Breast epithelium (tissue), 4 donors: Measurements from ENCODE around the gene ARPC4. TPM values are rescaled to one million over a fixed set of nuclear protein-coding genes. Genes with fewer than 3 reads are reported as not detected.

Experiments used
- DNase-seq, 2 donors: peaks; one replicate each; pipeline ENCODE4 v3.0.0-alpha.2; 2019; ENCODE audit warnings: low spot score in 2 of 2
- H3K27ac ChIP-seq, 2 donors: fragments of 200-600 bp; sonication (generic) in 1 of 2; one replicate each; pipeline ENCODE4 v1.5.1; 2016 to 2019; ENCODE audit warnings: mild to moderate bottlenecking in 1 of 2
- H3K27me3 ChIP-seq, 2 donors: fragments of 200-600 bp; sonication (generic) in 1 of 2; one replicate each; pipeline versions ENCODE4 v1.5.1 to v1.6.0; 2017 to 2019; ENCODE audit warnings: control low read depth in 1 of 2, mild to moderate bottlenecking in 1 of 2
- H3K36me3 ChIP-seq: fragments of 200-600 bp; one replicate; pipeline ENCODE4 v1.5.1; 2019
- H3K4me1 ChIP-seq, 2 donors: fragments of 200-600 bp; sonication (generic); one replicate each; pipeline ENCODE4 v1.5.1; 2016 to 2019; ENCODE audit warnings: control low read depth in 1 of 2
- H3K4me3 ChIP-seq, 3 donors: fragments of 200-600 bp; sonication (generic); 1 replicate in 2 of 3; 2 replicates in 1 of 3; pipeline ENCODE4 v1.5.1; 2016 to 2019; ENCODE audit warnings: mild to moderate bottlenecking in 3 of 3, moderate library complexity in 2 of 3
- H3K9me3 ChIP-seq, 2 donors: fragments of 200-600 bp; sonication (generic) in 1 of 2; one replicate each; pipeline ENCODE4 v1.5.1; 2016 to 2019; ENCODE audit warnings: control low read depth in 1 of 2
- CTCF ChIP-seq, 3 donors: fragments of 450-650 bp; IDR thresholded peaks; one replicate each; pipeline ENCODE4 v1.5.1; 2016 to 2017; ENCODE audit warnings: antibody characterized with exemption in 3 of 3, mild to moderate bottlenecking in 3 of 3, moderate library complexity in 3 of 3
- POLR2A ChIP-seq: fragments of 450-650 bp; IDR thresholded peaks from one replicate; pipeline ENCODE4 v1.6.1; 2016; ENCODE audit warnings: antibody characterized with exemption, mild to moderate bottlenecking, moderate library complexity
- POLR2AphosphoS5 ChIP-seq, 3 donors: sonication (generic); formaldehyde crosslinking; IDR thresholded peaks; one replicate each; pipeline ENCODE4 v1.6.1; 2017; ENCODE audit warnings: antibody characterized with exemption in 3 of 3
- intact Hi-C: fragments of 100-400 bp; cut with DNase I; formaldehyde crosslinking; loops from one replicate; pipeline ENCODE4 v1.15.1; 2023; ENCODE audit warnings: low total_unique reads
- total RNA-seq, 3 donors: library from RNA; depleted of rRNA; stranded (reverse); fragments of >200 nt; gene quantifications; one replicate each; pipeline ENCODE4 v1.1.0, GENCODE V29; 2016

ARPC4 gene
- 100 to 1,000 TPM; 116 to 163 (median 117) TPM for total RNA-seq

DNA sequence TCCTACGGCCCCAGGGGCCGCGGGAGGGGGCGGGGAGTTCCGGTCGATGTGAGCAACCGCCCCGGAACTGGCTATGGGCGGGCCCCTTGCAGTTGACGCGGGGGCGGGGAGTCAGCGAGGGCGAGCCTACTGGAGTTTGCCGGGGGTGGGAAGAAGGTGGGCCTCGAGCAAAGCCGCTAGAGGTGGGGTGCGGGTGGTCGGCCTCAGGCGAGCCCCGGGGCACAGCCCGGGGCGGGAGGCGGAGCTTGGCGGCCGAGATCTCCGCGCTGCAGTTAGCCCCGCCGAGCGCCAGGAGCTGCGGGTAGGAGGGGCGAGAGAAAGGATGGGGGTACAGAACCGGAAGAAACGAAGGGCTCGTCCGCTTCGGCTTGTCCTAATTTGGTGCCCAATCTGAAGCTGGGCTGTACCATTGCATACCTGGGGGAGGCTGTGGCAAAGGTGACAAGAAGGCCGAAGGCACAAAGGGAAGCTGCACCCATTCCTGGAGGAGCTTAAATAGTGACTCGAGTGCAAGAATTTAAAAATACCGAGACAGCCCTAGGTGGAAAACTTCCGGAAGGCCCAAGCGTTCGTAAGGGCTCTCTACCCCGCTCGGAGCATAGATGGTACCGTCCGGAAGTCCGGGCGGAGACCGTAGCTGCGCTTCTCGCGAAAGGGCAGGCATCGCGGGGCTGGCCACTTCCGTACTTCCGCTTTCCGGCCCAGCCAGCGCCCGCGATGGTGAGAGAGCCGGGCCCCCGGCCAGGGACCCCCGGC, at the start of gene ARPC4, which contains the start of gene TADA3:
Gene ARPC4, plus strand, starts transcription at position 678 of the 756 bp plus-strand sequence. Its CDS starts 40 bp downstream, at position 718.
Gene TADA3, minus strand, starts transcription at position 69 of the 756 bp plus-strand sequence. CDS start 1,007 bp downstream, outside the sequence.
- peak within 1 kb of the TSS; percentile 99 for H3K27ac ChIP-seq
- peak within 1 kb of the TSS; percentile 91 to 100 (median 100) for H3K4me3 ChIP-seq
- TF ChIP-seq POLR2A (peak; percentile 67), CTCF (IDR thresholded peaks at IDR 0.05) (peak in 2 of 3 donors; percentile 28 to 40), POLR2AphosphoS5 (IDR thresholded peaks at IDR 0.05) (peak; percentile 73 to 80 (median 75))
- H3K4me1 ChIP-seq = peaks cover 0 to 11% of the 10 kb centered on the region in 2 donors
- no peaks in the 10 kb centered on the region for H3K36me3 ChIP-seq
- intact Hi-C loops = loop anchor here (5.0 to 10.0 kb wide), 2 partner anchors 398 to 1550 kb away; partner anchors contain the start of gene SETD5
- no peaks in the 10 kb centered on the region for H3K27me3 ChIP-seq
- DNase-seq = peak; percentile 87 to 88
- H3K9me3 ChIP-seq = no peaks in the 10 kb centered on the region

DNA sequence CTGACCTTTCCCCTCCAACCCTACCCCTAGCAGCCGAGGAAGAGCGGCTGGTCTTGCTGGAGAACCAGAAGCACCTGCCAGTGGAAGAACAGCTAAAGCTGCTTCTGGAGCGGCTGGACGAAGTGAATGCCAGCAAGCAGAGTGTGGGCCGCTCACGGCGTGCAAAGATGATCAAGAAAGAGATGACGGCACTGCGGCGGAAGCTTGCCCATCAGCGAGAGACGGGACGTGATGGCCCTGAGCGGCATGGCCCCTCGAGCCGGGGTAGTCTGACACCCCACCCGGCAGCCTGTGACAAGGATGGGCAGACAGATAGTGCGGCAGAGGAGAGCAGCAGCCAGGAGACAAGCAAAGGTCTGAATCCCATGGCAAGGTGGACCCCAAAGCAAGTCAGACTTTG, 49.3 kb upstream of the ARPC4 start:
- Histone ChIP-seq H3K27me3 (no peaks in the 10 kb centered on the region), H3K4me1 (no peaks in the 10 kb centered on the region), H3K27ac (no peak overlapping the region), H3K4me3 (no peak overlapping the region), H3K36me3 (peaks cover 27% of the 10 kb centered on the region), H3K9me3 (no peaks in the 10 kb centered on the region)
- TF ChIP-seq POLR2A = no peak
- TF ChIP-seq CTCF (IDR thresholded peaks at IDR 0.05) = no peak
- no peak for TF ChIP-seq POLR2AphosphoS5 (IDR thresholded peaks at IDR 0.05)
- intact Hi-C loops = no loop called here
- no peak for DNase-seq

DNA sequence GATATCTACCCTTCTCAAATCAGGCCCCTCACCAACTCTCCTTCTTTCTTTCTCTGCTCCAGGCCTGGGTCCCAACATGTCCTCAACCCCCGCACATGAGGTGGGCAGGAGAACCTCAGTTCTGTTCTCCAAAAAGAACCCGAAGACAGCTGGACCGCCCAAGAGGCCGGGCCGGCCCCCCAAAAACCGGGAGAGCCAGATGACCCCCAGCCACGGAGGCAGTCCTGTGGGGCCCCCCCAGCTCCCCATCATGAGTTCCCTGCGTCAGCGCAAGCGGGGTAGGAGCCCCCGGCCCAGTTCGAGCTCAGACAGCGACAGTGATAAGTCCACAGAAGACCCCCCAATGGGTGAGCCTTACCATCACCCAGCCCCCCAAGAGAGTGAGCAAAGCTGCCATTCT, 48.7 kb upstream of the ARPC4 start:
- intact Hi-C loops = no loop called here
- Histone ChIP-seq H3K36me3 (peaks cover 25% of the 10 kb centered on the region), H3K27ac (no peak overlapping the region), H3K9me3 (no peaks in the 10 kb centered on the region), H3K27me3 (no peaks in the 10 kb centered on the region), H3K4me3 (no peak overlapping the region), H3K4me1 (no peaks in the 10 kb centered on the region)
- DNase-seq = no peak
- TF ChIP-seq CTCF (IDR thresholded peaks at IDR 0.05) = no peak
- no peak for TF ChIP-seq POLR2AphosphoS5 (IDR thresholded peaks at IDR 0.05)
- TF ChIP-seq POLR2A = no peak

- intact Hi-C loops = no loop called here
- no peaks in the 10 kb centered on the region for H3K9me3 ChIP-seq
- no peak overlapping the region for H3K27ac ChIP-seq
- no peak overlapping the region for H3K4me3 ChIP-seq
- H3K4me1 ChIP-seq = peaks cover 0 to 2% of the 10 kb centered on the region in 2 donors
- no peaks in the 10 kb centered on the region for H3K27me3 ChIP-seq
- DNase-seq = no peak
- peaks cover 15% of the 10 kb centered on the region for H3K36me3 ChIP-seq
- TF ChIP-seq POLR2AphosphoS5 (IDR thresholded peaks at IDR 0.05) (no peak), POLR2A (no peak), CTCF (IDR thresholded peaks at IDR 0.05) (no peak)
Observed at GRCh38 chr3:9745521-9745920, 47.4 kb upstream of the ARPC4 start.

DNA sequence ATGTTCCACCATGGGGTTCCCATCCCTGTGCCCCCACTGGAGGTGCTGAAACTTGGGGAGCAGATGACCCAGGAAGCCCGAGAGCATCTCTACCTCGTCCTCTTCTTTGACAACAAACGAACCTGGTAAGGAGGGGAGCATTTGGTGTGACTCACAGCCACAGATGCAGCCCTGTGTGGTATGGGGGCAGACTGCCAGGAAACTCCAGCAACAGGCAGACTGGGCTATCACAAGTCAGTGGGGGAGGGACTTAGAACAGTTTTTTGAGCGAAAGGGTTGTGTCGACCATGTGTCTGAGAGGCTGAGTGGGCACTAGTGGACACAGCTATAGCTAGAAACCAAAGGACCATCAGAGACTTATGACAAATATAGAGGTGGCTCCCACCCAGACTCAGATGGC, 46.6 kb upstream of the ARPC4 start:
- Histone ChIP-seq H3K4me1 (peaks cover 0 to 11% of the 10 kb centered on the region in 2 donors), H3K9me3 (no peaks in the 10 kb centered on the region), H3K4me3 (no peak overlapping the region), H3K27me3 (no peaks in the 10 kb centered on the region), H3K27ac (peak overlapping the region in 1 of 2 donors; percentile 0), H3K36me3 (peaks cover 15% of the 10 kb centered on the region)
- intact Hi-C loops = no loop called here
- no peak for DNase-seq
- TF ChIP-seq POLR2AphosphoS5 (IDR thresholded peaks at IDR 0.05) (no peak), POLR2A (no peak), CTCF (IDR thresholded peaks at IDR 0.05) (no peak)
